NCI-H226 (cell line): ENCODE results near the gene ADGRG2.
A peak's percentile ranks its signal among the peaks of the same experiment; 100 is the strongest.

ENCODE experiments used
- DNase-seq: peaks from one replicate; pipeline ENCODE4 v3.0.0-alpha.2; 2015

ADGRG2 gene

GRCh38 chrX:19121898-19122640, at the start of gene ADGRG2:
TSS of gene ADGRG2 (minus strand) at chrX:19122468. CDS start at chrX:19068834, 53,634 bp downstream.
- DNase-seq = peak; percentile 19

- DNase-seq = no peak
Observed at GRCh38 chrX:19168609-19169008, 46.3 kb upstream of the ADGRG2 start.

- no peak for DNase-seq
Observed at GRCh38 chrX:19162851-19163250, 40.6 kb upstream of the ADGRG2 start.

GRCh38 chrX:19156186-19156585, 33.9 kb upstream of the ADGRG2 start:
- DNase-seq = peak; percentile 42

GRCh38 chrX:19152762-19153161, 30.5 kb upstream of the ADGRG2 start:
- DNase-seq = peak; percentile 59

- DNase-seq = no peak
Observed at GRCh38 chrX:19137067-19137466, 14.8 kb upstream of the ADGRG2 start.

- DNase-seq = no peak
Observed at GRCh38 chrX:19133784-19134183, 11.5 kb upstream of the ADGRG2 start.

- DNase-seq = no peak
Observed at GRCh38 chrX:19133231-19133630, 11.0 kb upstream of the ADGRG2 start.

- no peak for DNase-seq
Observed at GRCh38 chrX:19130628-19131027, 8.4 kb upstream of the ADGRG2 start.

- DNase-seq = no peak
Observed at GRCh38 chrX:19129694-19130093, 7.4 kb upstream of the ADGRG2 start.

GRCh38 chrX:19127649-19128168, 5.4 kb upstream of the ADGRG2 start:
- peak; percentile 46 for DNase-seq

GRCh38 chrX:19122641-19123009, 357 bp upstream of the ADGRG2 start:
- DNase-seq = no peak

- no peak for DNase-seq
Observed at GRCh38 chrX:19121466-19121865, 802 bp downstream of the ADGRG2 start.

- no peak for DNase-seq
Observed at GRCh38 chrX:19110642-19111041, 11.6 kb downstream of the ADGRG2 start.

- no peak for DNase-seq
Observed at GRCh38 chrX:19107035-19107434, 15.2 kb downstream of the ADGRG2 start.

- no peak for DNase-seq
Observed at GRCh38 chrX:19100586-19100985, 21.7 kb downstream of the ADGRG2 start.

GRCh38 chrX:19097553-19098283, 24.6 kb downstream of the ADGRG2 start:
- no peak for DNase-seq

GRCh38 chrX:19096586-19096985, 25.7 kb downstream of the ADGRG2 start:
- peak; percentile 42 for DNase-seq

GRCh38 chrX:19094654-19095053, 27.6 kb downstream of the ADGRG2 start:
- DNase-seq = no peak

- no peak for DNase-seq
Observed at GRCh38 chrX:19091596-19091995, 30.7 kb downstream of the ADGRG2 start.

- DNase-seq = no peak
Observed at GRCh38 chrX:19089555-19090040, 32.7 kb downstream of the ADGRG2 start.

GRCh38 chrX:19086102-19086772, 36.0 kb downstream of the ADGRG2 start:
- no peak for DNase-seq

GRCh38 chrX:19085666-19086065, 36.6 kb downstream of the ADGRG2 start:
- DNase-seq = no peak
